Measurements from ENCODE around the gene FAM135A.
A peak's percentile ranks its signal among the peaks of the same experiment; 100 is the strongest.
"Not testable (repeated sequence)": the region's sequence is repeated elsewhere in the genome, so short reads cannot be mapped to it uniquely, and the experiment has no call there.

Gene FAM135A

DNA sequence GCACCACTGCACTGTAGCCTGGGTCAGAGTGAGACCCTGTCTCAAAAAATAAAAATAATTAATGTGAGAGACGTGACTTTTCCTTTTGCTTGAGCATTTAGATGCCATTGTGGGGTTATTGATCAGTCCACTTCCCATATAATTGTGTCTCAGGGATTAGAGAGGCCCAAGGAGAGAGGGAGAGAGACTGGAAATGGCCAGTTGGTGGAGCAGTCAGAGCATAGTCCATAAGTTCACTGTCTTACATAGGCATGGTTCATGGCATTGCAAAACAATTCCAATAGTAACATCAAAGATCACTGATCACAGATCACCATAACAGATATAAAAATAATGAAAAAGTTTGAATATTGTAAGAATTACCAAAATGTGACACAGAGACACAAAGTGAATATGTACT is 138.3 kb downstream of the FAM135A start:
- no peaks in the 10 kb centered on the region for H3K9me3 ChIP-seq (ENCODE audit: control insufficient read depth in 1 of 2, low read length in 2 of 2)
- no peak overlapping the region for H3K27ac ChIP-seq (ENCODE audit: low read length)
- H3K4me1 ChIP-seq (ENCODE audit: control insufficient read depth in 1 of 2, insufficient read depth in 2 of 2, low read length in 2 of 2): no peaks in the 10 kb centered on the region
- peaks cover 0 to 11% of the 10 kb centered on the region in 2 donors for H3K36me3 ChIP-seq (ENCODE audit: control insufficient read depth in 1 of 2, insufficient read depth in 2 of 2, low read length in 2 of 2)
- no peak overlapping the region for H3K4me3 ChIP-seq (ENCODE audit: low read depth in 1 of 2, low read length in 2 of 2)
- no peaks in the 10 kb centered on the region for H3K27me3 ChIP-seq (ENCODE audit: low read depth, low read length)

DNA sequence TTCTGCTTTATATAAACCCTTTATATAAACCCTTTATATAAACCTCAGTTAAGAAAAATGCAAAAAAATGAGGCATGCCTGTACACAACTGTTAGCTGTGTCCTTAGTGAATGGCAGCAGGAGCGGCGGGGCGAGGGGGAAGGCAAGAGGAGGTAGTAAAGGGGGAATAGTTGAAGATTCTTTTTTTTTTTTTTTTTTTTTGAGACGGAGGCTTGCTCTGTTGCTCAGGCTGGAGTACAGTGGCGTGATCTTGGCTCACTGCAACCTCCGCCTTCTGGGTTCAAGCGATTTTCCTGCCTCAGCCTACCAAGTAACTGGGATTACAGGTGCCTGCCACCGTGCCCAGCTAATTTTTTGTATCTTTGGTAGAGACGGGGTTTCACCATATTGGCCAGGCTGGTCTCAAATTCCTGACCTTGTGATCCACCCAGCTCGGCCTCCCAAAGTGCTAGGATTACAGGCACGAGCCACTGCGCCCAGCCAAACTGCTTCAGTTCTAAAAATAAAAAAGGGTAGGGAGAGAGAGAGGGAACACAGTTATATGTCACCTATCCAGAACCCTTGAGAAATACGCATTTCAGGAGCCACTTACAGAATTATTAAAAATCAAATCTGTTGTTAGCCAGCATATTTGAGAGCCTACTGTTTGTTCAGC is 139.1 kb downstream of the FAM135A start:
- not testable (repeated sequence) for H3K4me3 ChIP-seq (ENCODE audit: low read depth in 1 of 2, low read length in 2 of 2); H3K4me1 ChIP-seq (ENCODE audit: control insufficient read depth in 1 of 2, insufficient read depth in 2 of 2, low read length in 2 of 2); H3K27me3 ChIP-seq (ENCODE audit: low read depth, low read length); H3K27ac ChIP-seq (ENCODE audit: low read length); H3K9me3 ChIP-seq (ENCODE audit: control insufficient read depth in 1 of 2, low read length in 2 of 2)
- peaks cover 0 to 11% of the 10 kb centered on the region in 2 donors for H3K36me3 ChIP-seq (ENCODE audit: control insufficient read depth in 1 of 2, insufficient read depth in 2 of 2, low read length in 2 of 2)

DNA sequence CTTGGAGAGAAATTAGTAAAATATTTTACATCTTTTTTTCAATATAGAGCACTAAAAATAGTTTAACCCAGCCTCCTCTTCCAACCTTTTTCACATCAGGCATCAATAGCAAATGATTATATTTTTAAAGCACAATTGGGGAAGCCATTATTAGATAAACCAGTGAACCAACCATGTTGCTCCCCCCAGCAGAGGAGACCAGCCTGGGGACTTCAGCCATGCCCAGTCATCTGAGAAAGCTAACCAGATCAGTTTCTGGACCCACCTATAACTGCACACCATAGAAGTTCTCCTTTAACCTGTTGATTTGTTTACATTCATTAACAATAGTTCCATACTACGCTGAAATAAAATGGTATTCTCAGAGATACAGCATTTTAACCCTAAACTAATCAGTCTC is 139.7 kb downstream of the FAM135A start:
- H3K27me3 ChIP-seq (ENCODE audit: low read depth, low read length): no peaks in the 10 kb centered on the region
- no peak overlapping the region for H3K27ac ChIP-seq (ENCODE audit: low read length)
- peaks cover 3 to 14% of the 10 kb centered on the region in 2 donors for H3K36me3 ChIP-seq (ENCODE audit: control insufficient read depth in 1 of 2, insufficient read depth in 2 of 2, low read length in 2 of 2)
- H3K4me1 ChIP-seq (ENCODE audit: control insufficient read depth in 1 of 2, insufficient read depth in 2 of 2, low read length in 2 of 2): no peaks in the 10 kb centered on the region
- no peaks in the 10 kb centered on the region for H3K9me3 ChIP-seq (ENCODE audit: control insufficient read depth in 1 of 2, low read length in 2 of 2)
- no peak overlapping the region for H3K4me3 ChIP-seq (ENCODE audit: low read depth in 1 of 2, low read length in 2 of 2)

DNA sequence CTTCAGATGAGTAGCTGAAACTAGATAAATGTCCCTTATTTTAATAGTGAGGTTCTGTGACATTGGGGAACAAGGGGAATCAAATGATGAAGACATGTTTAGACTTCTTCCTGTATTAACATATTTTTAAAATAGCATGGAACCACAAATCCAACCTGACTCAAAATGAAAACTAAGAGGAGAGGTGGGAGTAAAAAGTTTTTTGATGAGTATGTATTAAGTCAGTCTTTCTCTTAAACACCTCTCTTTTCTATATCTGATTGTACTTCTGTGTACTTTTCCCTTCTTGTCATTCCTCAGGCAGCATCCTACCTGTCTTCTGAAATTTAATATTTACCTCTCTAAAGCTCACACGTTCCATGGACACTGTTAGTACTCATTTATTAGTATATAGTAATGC is 144.7 kb downstream of the FAM135A start:
- Histone ChIP-seq H3K36me3 (ENCODE audit: control insufficient read depth in 1 of 2, insufficient read depth in 2 of 2, low read length in 2 of 2) (peaks cover 3 to 11% of the 10 kb centered on the region in 2 donors), H3K27ac (ENCODE audit: low read length) (no peak overlapping the region)

DNA sequence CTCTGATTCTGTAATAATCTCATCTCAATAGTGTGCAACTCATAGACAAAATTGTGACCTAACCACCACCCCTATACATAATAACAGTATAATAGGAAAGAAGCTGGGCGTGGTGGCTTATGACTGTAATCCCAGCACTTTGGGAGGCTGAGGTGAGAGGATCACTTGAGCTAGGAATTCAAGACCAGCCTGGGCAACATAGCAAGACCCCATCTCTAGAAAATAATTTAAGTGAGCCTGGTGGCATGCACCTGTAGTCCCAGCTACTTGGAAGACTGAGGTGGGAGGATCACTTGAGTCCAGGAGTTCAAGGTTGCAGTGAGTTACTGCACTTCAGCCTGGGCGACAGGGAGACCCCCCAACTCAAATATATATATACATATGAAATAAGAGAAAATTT is 149.1 kb downstream of the FAM135A start:
- not testable (repeated sequence) for H3K27ac ChIP-seq (ENCODE audit: low read length); H3K4me1 ChIP-seq (ENCODE audit: control insufficient read depth in 1 of 2, insufficient read depth in 2 of 2, low read length in 2 of 2)

More for the DNA sequence above, 144.7 kb downstream of the FAM135A start:
- no peaks in the 10 kb centered on the region for H3K4me1 ChIP-seq (ENCODE audit: control insufficient read depth in 1 of 2, insufficient read depth in 2 of 2, low read length in 2 of 2)
- H3K27me3 ChIP-seq (ENCODE audit: low read depth, low read length): no peaks in the 10 kb centered on the region
- H3K4me3 ChIP-seq (ENCODE audit: low read depth in 1 of 2, low read length in 2 of 2): no peak overlapping the region
- no peaks in the 10 kb centered on the region for H3K9me3 ChIP-seq (ENCODE audit: control insufficient read depth in 1 of 2, low read length in 2 of 2)

DNA sequence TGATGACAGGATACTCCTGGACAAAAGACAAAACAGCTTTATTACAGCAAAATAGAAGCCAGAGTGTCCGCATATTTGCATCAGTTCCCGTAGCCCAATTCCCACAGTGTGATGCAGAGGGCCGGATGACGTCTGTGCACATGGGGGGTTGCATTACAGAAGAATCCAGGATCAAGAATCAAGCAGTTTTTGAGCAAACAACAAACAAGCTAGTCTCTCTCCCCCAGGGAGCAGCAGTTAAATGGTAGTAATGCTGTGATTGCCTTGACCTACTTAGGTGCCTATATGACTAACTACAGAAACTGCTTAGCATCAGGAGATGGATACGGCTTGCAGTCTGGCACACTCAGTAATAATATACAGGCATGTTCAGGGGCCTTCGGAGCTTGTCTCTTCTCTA is 150.2 kb downstream of the FAM135A start:
- H3K27ac ChIP-seq (ENCODE audit: low read length): no peak overlapping the region
- no peak overlapping the region for H3K4me3 ChIP-seq (ENCODE audit: low read depth in 1 of 2, low read length in 2 of 2)
- H3K4me1 ChIP-seq (ENCODE audit: control insufficient read depth in 1 of 2, insufficient read depth in 2 of 2, low read length in 2 of 2): peaks cover 0 to 4% of the 10 kb centered on the region in 2 donors
- H3K36me3 ChIP-seq (ENCODE audit: control insufficient read depth in 1 of 2, insufficient read depth in 2 of 2, low read length in 2 of 2): peaks cover 0 to 5% of the 10 kb centered on the region in 2 donors
- no peaks in the 10 kb centered on the region for H3K27me3 ChIP-seq (ENCODE audit: low read depth, low read length)
- no peaks in the 10 kb centered on the region for H3K9me3 ChIP-seq (ENCODE audit: control insufficient read depth in 1 of 2, low read length in 2 of 2)

More for the DNA sequence above, 149.1 kb downstream of the FAM135A start:
- not testable (repeated sequence) for H3K4me3 ChIP-seq (ENCODE audit: low read depth in 1 of 2, low read length in 2 of 2); H3K27me3 ChIP-seq (ENCODE audit: low read depth, low read length); H3K9me3 ChIP-seq (ENCODE audit: control insufficient read depth in 1 of 2, low read length in 2 of 2)
- H3K36me3 ChIP-seq (ENCODE audit: control insufficient read depth in 1 of 2, insufficient read depth in 2 of 2, low read length in 2 of 2): peaks cover 3 to 11% of the 10 kb centered on the region in 2 donors

DNA sequence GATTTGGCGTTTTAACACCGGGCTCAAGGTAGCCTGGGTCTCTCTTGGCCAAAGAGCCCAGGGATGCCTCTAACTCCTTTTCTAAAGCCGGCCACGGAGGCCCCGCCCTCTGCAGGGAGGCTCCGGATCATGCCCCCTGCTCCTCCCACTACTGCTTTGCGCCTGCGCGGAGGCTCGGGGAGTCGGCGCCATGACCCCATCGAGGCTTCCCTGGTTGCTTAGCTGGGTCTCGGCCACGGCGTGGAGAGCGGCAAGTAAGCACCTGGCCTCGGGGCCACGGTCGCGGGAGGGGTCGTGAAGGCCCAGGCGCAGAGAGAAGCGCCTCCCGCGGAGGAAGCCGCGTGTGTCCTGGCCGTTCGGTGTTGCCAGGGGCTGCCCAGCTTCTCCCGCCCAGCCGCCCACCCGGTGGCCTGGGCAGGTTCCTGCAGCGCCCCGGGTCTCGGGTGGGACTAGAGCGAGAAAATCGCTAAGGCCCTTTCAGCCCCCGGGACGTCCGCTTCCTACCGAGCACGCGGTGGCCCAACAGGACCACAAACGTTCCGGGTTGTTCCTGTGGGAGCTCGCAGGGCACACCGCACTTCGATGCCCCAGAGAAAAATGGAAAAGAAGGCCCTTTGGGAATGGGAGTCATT is 153.6 kb downstream of the FAM135A start, which contains the start of gene SDHAF4:
Gene SDHAF4, plus strand, starts transcription at position 180 of the 632 bp plus-strand sequence. Its CDS starts 11 bp downstream, at position 191.
- no peaks in the 10 kb centered on the region for H3K36me3 ChIP-seq (ENCODE audit: control insufficient read depth in 1 of 2, insufficient read depth in 2 of 2, low read length in 2 of 2)
- no peaks in the 10 kb centered on the region for H3K27me3 ChIP-seq (ENCODE audit: low read depth, low read length)
- H3K4me3 ChIP-seq (ENCODE audit: low read depth in 1 of 2, low read length in 2 of 2): peak within 1 kb of the TSS; percentile 83 to 95
- H3K9me3 ChIP-seq (ENCODE audit: control insufficient read depth in 1 of 2, low read length in 2 of 2): no peaks in the 10 kb centered on the region
- peaks cover 0 to 4% of the 10 kb centered on the region in 2 donors for H3K4me1 ChIP-seq (ENCODE audit: control insufficient read depth in 1 of 2, insufficient read depth in 2 of 2, low read length in 2 of 2)
- peak within 1 kb of the TSS; percentile 72 for H3K27ac ChIP-seq (ENCODE audit: low read length)

DNA sequence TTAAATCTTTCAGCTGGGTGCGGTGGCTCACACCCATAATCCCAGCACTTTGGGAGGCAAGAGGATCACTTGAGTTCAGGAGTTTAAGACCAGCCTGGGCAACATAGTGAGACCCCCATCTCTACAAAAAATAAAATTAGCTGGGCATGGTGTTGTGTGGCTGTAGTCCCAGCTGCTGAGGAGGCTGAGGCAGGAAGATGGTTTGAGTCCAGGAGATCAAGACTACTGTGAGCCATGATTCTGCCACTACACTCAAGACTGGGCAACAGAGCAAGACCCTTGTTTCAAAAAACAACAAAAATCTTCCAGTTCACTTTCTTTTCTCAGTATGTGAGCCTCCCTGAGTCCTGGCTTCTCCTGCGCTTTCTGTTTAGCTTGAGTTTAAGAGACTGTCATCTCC is 161.3 kb downstream of the FAM135A start:
- Histone ChIP-seq H3K4me1 (ENCODE audit: control insufficient read depth in 1 of 2, insufficient read depth in 2 of 2, low read length in 2 of 2) (no peaks in the 10 kb centered on the region), H3K27ac (ENCODE audit: low read length) (no peak overlapping the region), H3K9me3 (ENCODE audit: control insufficient read depth in 1 of 2, low read length in 2 of 2) (no peaks in the 10 kb centered on the region), H3K4me3 (ENCODE audit: low read depth in 1 of 2, low read length in 2 of 2) (no peak overlapping the region), H3K27me3 (ENCODE audit: low read depth, low read length) (no peaks in the 10 kb centered on the region), H3K36me3 (ENCODE audit: control insufficient read depth in 1 of 2, insufficient read depth in 2 of 2, low read length in 2 of 2) (peaks cover 0 to 4% of the 10 kb centered on the region in 2 donors)

DNA sequence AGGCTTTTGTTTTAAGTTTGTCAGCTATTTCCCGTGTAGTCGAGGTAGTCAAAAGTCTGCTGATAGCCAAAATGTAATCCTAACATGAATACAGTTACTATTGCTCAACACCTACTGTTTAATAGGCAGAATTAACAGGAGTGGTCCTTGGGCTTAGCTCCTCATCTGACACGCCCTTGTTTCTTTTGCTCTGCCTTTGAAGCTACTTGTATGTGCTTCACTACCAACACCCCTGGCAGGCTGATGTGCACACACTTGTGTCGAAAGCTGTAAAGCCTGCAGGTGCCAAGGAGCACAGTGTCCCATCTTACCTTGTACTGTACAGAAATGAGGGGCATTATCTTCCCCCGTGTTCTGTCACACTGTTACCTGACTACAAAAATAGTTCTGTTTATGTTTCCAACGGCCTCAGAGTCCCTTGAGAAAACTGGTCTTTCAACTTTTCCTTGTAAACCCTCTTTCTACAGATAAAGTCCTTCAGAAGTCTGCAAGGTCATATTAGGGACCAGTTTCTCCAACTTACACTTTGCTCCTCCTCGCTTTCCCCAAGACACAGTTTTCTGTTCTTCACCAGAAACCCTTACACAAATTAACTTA is 162.7 kb downstream of the FAM135A start:
- H3K27me3 ChIP-seq (ENCODE audit: low read depth, low read length): no peaks in the 10 kb centered on the region
- H3K27ac ChIP-seq (ENCODE audit: low read length): no peak overlapping the region
- peaks cover 8 to 12% of the 10 kb centered on the region in 2 donors for H3K36me3 ChIP-seq (ENCODE audit: control insufficient read depth in 1 of 2, insufficient read depth in 2 of 2, low read length in 2 of 2)
- no peaks in the 10 kb centered on the region for H3K4me1 ChIP-seq (ENCODE audit: control insufficient read depth in 1 of 2, insufficient read depth in 2 of 2, low read length in 2 of 2)
- H3K4me3 ChIP-seq (ENCODE audit: low read depth in 1 of 2, low read length in 2 of 2): no peak overlapping the region
- no peaks in the 10 kb centered on the region for H3K9me3 ChIP-seq (ENCODE audit: control insufficient read depth in 1 of 2, low read length in 2 of 2)

DNA sequence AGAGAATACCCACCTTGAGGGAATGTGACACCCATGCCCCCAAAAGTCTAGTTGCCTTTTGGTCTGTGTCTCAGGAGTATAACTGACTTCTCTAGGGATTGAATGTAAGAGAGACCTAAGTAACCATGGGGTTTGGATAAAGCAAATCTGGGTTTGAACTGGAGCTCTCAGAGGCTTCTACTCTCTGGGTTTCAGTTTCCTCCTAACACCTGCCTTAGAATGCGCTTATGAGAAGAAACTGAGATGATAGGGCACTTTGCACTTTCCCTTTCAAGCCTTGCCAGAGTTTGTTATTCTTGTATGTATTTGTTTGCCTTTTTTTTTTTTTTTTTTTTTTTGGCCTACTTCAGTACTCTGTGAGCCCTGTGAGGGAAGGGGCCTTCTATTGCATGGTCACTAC is 172.8 kb downstream of the FAM135A start:
- H3K27me3 ChIP-seq (ENCODE audit: low read depth, low read length): no peaks in the 10 kb centered on the region
- H3K36me3 ChIP-seq (ENCODE audit: control insufficient read depth in 1 of 2, insufficient read depth in 2 of 2, low read length in 2 of 2): peaks cover 10 to 38% of the 10 kb centered on the region in 2 donors
- H3K4me3 ChIP-seq (ENCODE audit: low read depth in 1 of 2, low read length in 2 of 2): no peak overlapping the region
- H3K9me3 ChIP-seq (ENCODE audit: control insufficient read depth in 1 of 2, low read length in 2 of 2): no peaks in the 10 kb centered on the region
- H3K27ac ChIP-seq (ENCODE audit: low read length): no peak overlapping the region
- H3K4me1 ChIP-seq (ENCODE audit: control insufficient read depth in 1 of 2, insufficient read depth in 2 of 2, low read length in 2 of 2): no peaks in the 10 kb centered on the region

DNA sequence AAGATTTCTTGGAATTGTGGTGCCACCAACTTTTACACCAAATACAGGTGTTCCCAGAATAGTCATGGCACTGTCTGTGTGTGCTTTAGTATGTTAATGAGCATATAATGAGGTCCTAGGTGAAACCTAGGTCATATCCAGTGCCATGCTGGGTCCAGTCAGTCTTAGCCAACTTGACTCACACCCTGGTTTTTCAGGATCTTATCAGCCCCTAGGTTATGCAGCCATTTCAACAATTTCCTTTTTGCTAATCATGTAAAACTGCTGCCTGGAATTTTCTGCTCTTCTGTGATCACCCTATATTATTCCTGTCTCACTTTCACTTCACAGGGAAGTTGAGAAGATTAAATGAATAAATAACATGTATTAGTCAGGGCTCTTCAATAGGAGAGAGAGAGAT is 177.1 kb downstream of the FAM135A start:
- H3K4me1 ChIP-seq (ENCODE audit: control insufficient read depth in 1 of 2, insufficient read depth in 2 of 2, low read length in 2 of 2): peaks cover 0 to 11% of the 10 kb centered on the region in 2 donors
- no peak overlapping the region for H3K4me3 ChIP-seq (ENCODE audit: low read depth in 1 of 2, low read length in 2 of 2)
- no peaks in the 10 kb centered on the region for H3K9me3 ChIP-seq (ENCODE audit: control insufficient read depth in 1 of 2, low read length in 2 of 2)
- no peak overlapping the region for H3K27ac ChIP-seq (ENCODE audit: low read length)
- H3K27me3 ChIP-seq (ENCODE audit: low read depth, low read length): no peaks in the 10 kb centered on the region
- peaks cover 4 to 18% of the 10 kb centered on the region in 2 donors for H3K36me3 ChIP-seq (ENCODE audit: control insufficient read depth in 1 of 2, insufficient read depth in 2 of 2, low read length in 2 of 2)

Data from muscle layer of duodenum (tissue), 2 donors.